ENCODE results near the gene TREML1. TPM values are rescaled to one million over a fixed set of nuclear protein-coding genes. Genes with fewer than 3 reads are reported as not detected.

The TREML1 gene
- total RNA-seq, 4 donors from 2014 or later: not detected

DNA sequence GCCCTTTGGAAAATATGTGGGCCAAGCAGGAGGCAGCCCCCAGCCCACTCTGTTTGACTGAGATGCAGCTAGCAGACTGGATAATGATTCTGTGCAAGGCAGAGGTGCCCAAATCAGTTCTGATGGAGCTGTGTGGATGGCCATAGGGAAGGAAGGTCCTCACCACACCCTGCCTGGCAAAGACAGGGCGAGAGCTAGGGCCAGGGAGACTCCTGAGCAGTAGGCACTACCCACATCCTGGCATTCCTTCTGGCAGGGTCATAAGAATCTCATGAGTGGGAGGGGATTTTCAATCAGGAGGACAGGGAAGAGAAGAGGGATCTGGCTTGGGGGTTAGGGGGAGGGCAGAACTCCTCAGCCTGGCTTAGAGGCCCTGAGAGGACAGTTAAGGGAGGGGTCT lies 27.4 kb upstream of the TREML1 start:
- intact Hi-C loops (cut with DNase I; ENCODE audit: low total_unique reads): no loop called here
- Histone ChIP-seq H3K9me3 (no peaks in the 10 kb centered on the region), H3K36me3 (no peaks in the 10 kb centered on the region), H3K27ac (no peak overlapping the region), H3K27me3 (no peaks in the 10 kb centered on the region), H3K4me3 (no peak overlapping the region), H3K4me1 (no peaks in the 10 kb centered on the region)
- in situ Hi-C loops (cut with MboI; ENCODE audit: low pct_ligation_motif_present in 1 of 4, low pct_unique_long_range_greater_than_20kb in 1 of 4, low sequenced_read_pairs in 3 of 4): no loop called here
- WGBS, 2 donors (ENCODE audit: low coverage in 1 of 2): 43% methylated on average over 1 of the region's 1 CpG; no CpG with 5 or more reads in 1 of the 2 donors
- no peak for DNase-seq
- no peak for TF ChIP-seq CTCF (IDR thresholded peaks at IDR 0.05)
- no peak for TF ChIP-seq POLR2A (IDR thresholded peaks at IDR 0.05)
- TF ChIP-seq POLR2AphosphoS5 (IDR thresholded peaks at IDR 0.05): no peak
- no peak for TF ChIP-seq EP300 (IDR thresholded peaks at IDR 0.05; ENCODE audit: low read depth)

DNA sequence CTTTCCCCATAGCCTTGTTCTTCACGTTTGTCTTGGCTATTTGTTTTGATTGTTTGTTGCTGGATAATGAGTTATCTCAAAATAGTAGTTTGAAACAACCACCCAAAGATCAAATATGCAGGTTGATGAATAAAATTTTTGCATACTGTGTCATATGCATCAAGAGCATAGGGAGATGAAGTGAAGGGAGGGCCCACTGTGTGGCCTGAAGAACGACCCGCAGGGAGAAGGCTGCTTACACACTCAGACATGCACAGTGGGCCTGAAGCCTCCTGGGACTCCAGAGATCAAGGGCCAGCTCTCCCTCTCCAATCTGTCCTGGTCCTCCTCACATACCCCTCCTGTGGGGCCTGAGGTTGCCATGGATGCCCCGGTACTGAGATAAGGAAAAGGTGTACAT lies 25.0 kb upstream of the TREML1 start:
- no peak overlapping the region for H3K27ac ChIP-seq
- 73 to 80% methylated on average over 3 to 4 of the region's 4 CpGs for WGBS, 2 donors (ENCODE audit: low coverage in 1 of 2)
- in situ Hi-C loops (cut with MboI; ENCODE audit: low pct_ligation_motif_present in 1 of 4, low pct_unique_long_range_greater_than_20kb in 1 of 4, low sequenced_read_pairs in 3 of 4) (no loop called here), intact Hi-C loops (cut with DNase I; ENCODE audit: low total_unique reads) (no loop called here)
- H3K27me3 ChIP-seq: no peaks in the 10 kb centered on the region
- TF ChIP-seq POLR2AphosphoS5 (IDR thresholded peaks at IDR 0.05) (no peak), EP300 (IDR thresholded peaks at IDR 0.05; ENCODE audit: low read depth) (no peak), POLR2A (IDR thresholded peaks at IDR 0.05) (no peak), CTCF (IDR thresholded peaks at IDR 0.05) (no peak)
- H3K36me3 ChIP-seq: no peaks in the 10 kb centered on the region
- H3K9me3 ChIP-seq: no peaks in the 10 kb centered on the region
- DNase-seq: no peak
- no peaks in the 10 kb centered on the region for H3K4me1 ChIP-seq
- H3K4me3 ChIP-seq: no peak overlapping the region

- no peak overlapping the region for H3K27ac ChIP-seq
- 76 to 93% methylated on average over 2 of the region's 2 CpGs for WGBS, 2 donors (ENCODE audit: low coverage in 1 of 2)
- H3K4me3 ChIP-seq: no peak overlapping the region
- TF ChIP-seq POLR2AphosphoS5 (IDR thresholded peaks at IDR 0.05): no peak
- no peak for TF ChIP-seq POLR2A (IDR thresholded peaks at IDR 0.05)
- TF ChIP-seq EP300 (IDR thresholded peaks at IDR 0.05; ENCODE audit: low read depth): no peak
- TF ChIP-seq CTCF (IDR thresholded peaks at IDR 0.05): no peak
- no peak for DNase-seq
- in situ Hi-C loops (cut with MboI; ENCODE audit: low pct_ligation_motif_present in 1 of 4, low pct_unique_long_range_greater_than_20kb in 1 of 4, low sequenced_read_pairs in 3 of 4) (no loop called here), intact Hi-C loops (cut with DNase I; ENCODE audit: low total_unique reads) (no loop called here)
- no peaks in the 10 kb centered on the region for H3K9me3 ChIP-seq
- no peaks in the 10 kb centered on the region for H3K4me1 ChIP-seq
- no peaks in the 10 kb centered on the region for H3K36me3 ChIP-seq
- H3K27me3 ChIP-seq: no peaks in the 10 kb centered on the region
Measured at GRCh38 chr6:41177695-41178094, 23.5 kb upstream of the TREML1 start.

DNA sequence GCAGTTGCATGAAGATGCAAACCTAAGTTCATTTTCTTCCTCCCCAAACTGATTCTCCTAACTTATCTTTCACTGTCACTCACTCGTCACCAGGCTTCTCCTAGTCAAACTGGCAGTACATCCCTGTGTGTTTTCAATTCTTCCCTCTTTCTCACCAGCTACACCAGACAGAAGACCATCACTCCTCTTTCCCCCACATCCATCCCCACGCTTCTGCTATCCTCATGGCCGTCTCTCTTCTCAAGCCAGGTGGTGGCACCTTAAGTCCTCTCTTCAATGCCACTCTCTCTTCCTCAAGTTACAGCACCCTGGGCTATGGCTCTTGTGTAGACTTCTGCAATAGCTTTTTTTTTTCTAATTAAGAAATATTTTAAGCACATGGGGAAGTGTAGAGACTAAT lies 23.1 kb upstream of the TREML1 start:
- no peak for TF ChIP-seq POLR2AphosphoS5 (IDR thresholded peaks at IDR 0.05)
- TF ChIP-seq CTCF (IDR thresholded peaks at IDR 0.05): no peak
- TF ChIP-seq EP300 (IDR thresholded peaks at IDR 0.05; ENCODE audit: low read depth): no peak
- TF ChIP-seq POLR2A (IDR thresholded peaks at IDR 0.05): no peak
- H3K9me3 ChIP-seq: no peaks in the 10 kb centered on the region
- H3K4me3 ChIP-seq: no peak overlapping the region
- DNase-seq: no peak
- H3K36me3 ChIP-seq: no peaks in the 10 kb centered on the region
- H3K27me3 ChIP-seq: no peaks in the 10 kb centered on the region
- WGBS, 2 donors (ENCODE audit: low coverage in 1 of 2): 65 to 70% methylated on average over 3 of the region's 3 CpGs
- no peaks in the 10 kb centered on the region for H3K4me1 ChIP-seq
- no peak overlapping the region for H3K27ac ChIP-seq
- in situ Hi-C loops (cut with MboI; ENCODE audit: low pct_ligation_motif_present in 1 of 4, low pct_unique_long_range_greater_than_20kb in 1 of 4, low sequenced_read_pairs in 3 of 4): no loop called here
- intact Hi-C loops (cut with DNase I; ENCODE audit: low total_unique reads): no loop called here
